Caco-2 (cell line): ENCODE measurements around the gene GPHA2. TPM values are rescaled to one million over a fixed set of nuclear protein-coding genes. Genes with fewer than 3 reads are reported as not detected.

ENCODE experiments used
- BruUV-seq: library from RNA; stranded (reverse); fragments of 400-500 nt; replicated peaks from 2 replicates; lab custom pipeline; 2021; lab: Mats Ljungman, UMichigan
- CTCF ChIA-PET: fragments of 300-600 bp; sonication (Branson Sonifier 250); formaldehyde crosslinking; loops from one replicate; lab custom pipeline; 2022; ENCODE audit warnings: antibody characterized with exemption; lab: Charles Lee
- POLR2A ChIA-PET: fragments of 300-600 bp; sonication (Branson Sonifier 250); formaldehyde crosslinking; loops from one replicate; lab custom pipeline; 2022; ENCODE audit warnings: antibody characterized with exemption; lab: Charles Lee
- DNase-seq, 2 experiments: peaks; one replicate each; pipeline versions ENCODE4 v3.0.0 to v3.0.0-alpha.2; 2020 to 2022
- H3K27me3 ChIP-seq: replicated peaks from 2 replicates; pipeline ENCODE4 v1.6.0; 2011; ENCODE audit warnings: low read length; ENCODE audit not compliant: control insufficient read depth, insufficient read depth
- H3K36me3 ChIP-seq: 2 replicates; pipeline ENCODE4 v1.5.1; 2011; ENCODE audit warnings: low read length; ENCODE audit not compliant: control insufficient read depth, insufficient read depth
- H3K4me1 ChIP-seq: fragments of 250-450 bp; sonication (Bioruptor Pico); 2 replicates; pipeline ENCODE4 v1.5.1; 2020; ENCODE audit warnings: mild to moderate bottlenecking
- H3K4me3 ChIP-seq: 2 replicates; pipeline ENCODE4 v1.5.1; 2011; ENCODE audit warnings: low read depth, mild to moderate bottlenecking, control low read depth, low read length
- H3K9me3 ChIP-seq: fragments of 250-450 bp; sonication (Bioruptor Pico); 2 replicates; pipeline ENCODE4 v1.5.1; 2020; ENCODE audit warnings: mild to moderate bottlenecking, moderate library complexity
- H3K27ac Mint-ChIP-seq: one replicate; pipeline ENCODE4 v1.8.0; 2022; ENCODE audit warnings: mixed read lengths; ENCODE audit not compliant: unreplicated experiment
- H3K27me3 Mint-ChIP-seq: one replicate; pipeline ENCODE4 v1.8.0; 2022; ENCODE audit warnings: mixed read lengths; ENCODE audit not compliant: insufficient read depth, unreplicated experiment
- H3K36me3 Mint-ChIP-seq: one replicate; pipeline ENCODE4 v1.8.0; 2022; ENCODE audit warnings: mild to moderate bottlenecking, mixed read lengths; ENCODE audit not compliant: insufficient read depth, unreplicated experiment
- H3K4me1 Mint-ChIP-seq: one replicate; pipeline ENCODE4 v1.8.0; 2022; ENCODE audit warnings: low read depth, mixed read lengths; ENCODE audit not compliant: unreplicated experiment
- H3K4me3 Mint-ChIP-seq: one replicate; pipeline ENCODE4 v1.8.0; 2022; ENCODE audit warnings: mild to moderate bottlenecking, moderate library complexity, mixed read lengths; ENCODE audit not compliant: unreplicated experiment
- H3K9me3 Mint-ChIP-seq: one replicate; pipeline ENCODE4 v1.8.0; 2022; ENCODE audit warnings: mixed read lengths; ENCODE audit not compliant: unreplicated experiment
- CTCF ChIP-seq, 2 experiments: fragments of 200-600 bp in 1 of 2; IDR thresholded peaks; 1 replicate in 1 of 2; 2 replicates in 1 of 2; pipeline versions ENCODE4 v1.5.1 to v1.8.0; 2011 to 2022; ENCODE audit warnings: antibody characterized with exemption in 1 of 2, control low read depth in 1 of 2, inconsistent platforms in 1 of 2, low read depth in 1 of 2, low read length in 1 of 2, mild to moderate bottlenecking in 1 of 2, moderate library complexity in 1 of 2; ENCODE audit not compliant: insufficient read depth in 1 of 2, severe bottlenecking in 1 of 2, unreplicated experiment in 1 of 2
- intact Hi-C: fragments of 100-400 bp; cut with micrococcal nuclease; formaldehyde crosslinking; loops from one replicate; pipeline ENCODE4 v1.10.0; 2022; ENCODE audit not compliant: unreplicated experiment
- total RNA-seq: library from RNA; stranded (reverse); gene quantifications from 2 replicates; pipeline ENCODE4 v1.2.3, GENCODE V29; 2022

The GPHA2 gene
- total RNA-seq, 1 experiment from 2014 or later = not detected

- POLR2A ChIA-PET = interaction anchor here (0.6 kb wide), 1 partner anchor 9 kb away, joined by 6 read pairs; no protein-coding TSS in a partner anchor
These were observed 29.4 kb downstream of the GPHA2 start for GRCh38 chr11:64906314-64906635.

GRCh38 chr11:64905516-64906313 lies 30.0 kb downstream of the GPHA2 start:
- intact Hi-C loops = no loop called here
- Histone ChIP-seq H3K36me3 (peaks cover 1% of the 10 kb centered on the region; the same call in 1 of the 2 replicates), H3K9me3 (no peaks in the 10 kb centered on the region), H3K4me1 (no peaks in the 10 kb centered on the region), H3K27me3 (no peaks in the 10 kb centered on the region), H3K4me3 (no peak overlapping the region)
- no peak for TF ChIP-seq CTCF (IDR thresholded peaks at IDR 0.05; ENCODE audit: insufficient read depth in 1 of 2, low read depth in 1 of 2, low read length in 1 of 2, severe bottlenecking in 1 of 2, unreplicated experiment in 1 of 2)
- no peaks in the 10 kb centered on the region for H3K9me3 Mint-ChIP-seq
- peaks cover 26% of the 10 kb centered on the region for H3K36me3 Mint-ChIP-seq
- H3K4me1 Mint-ChIP-seq = no peaks in the 10 kb centered on the region
- POLR2A ChIA-PET = no interaction called here
- no peak for DNase-seq
- BruUV-seq = no TSS peak
- H3K4me3 Mint-ChIP-seq = no peak overlapping the region
- H3K27me3 Mint-ChIP-seq = no peaks in the 10 kb centered on the region
- CTCF ChIA-PET = interaction anchor here (0.8 kb wide), 2 partner anchors 41 to 108 kb away, joined by 3 to 4 read pairs; partner anchors contain the start of gene ARL2
- H3K27ac Mint-ChIP-seq = no peak overlapping the region

More at GRCh38 chr11:64906314-64906635, 29.4 kb downstream of the GPHA2 start:
- Mint-ChIP-seq H3K27ac (no peak overlapping the region), H3K9me3 (no peaks in the 10 kb centered on the region), H3K4me3 (no peak overlapping the region), H3K4me1 (no peaks in the 10 kb centered on the region), H3K36me3 (peaks cover 27% of the 10 kb centered on the region), H3K27me3 (no peaks in the 10 kb centered on the region)
- BruUV-seq = no TSS peak
- CTCF ChIA-PET = interaction anchor here (0.8 kb wide), 1 partner anchor 42 kb away, joined by 4 read pairs; no protein-coding TSS in a partner anchor
- intact Hi-C loops = no loop called here
- H3K4me1 ChIP-seq = no peaks in the 10 kb centered on the region
- no peak for DNase-seq
- peaks cover 3% of the 10 kb centered on the region; the same call in 1 of the 2 replicates for H3K36me3 ChIP-seq
- TF ChIP-seq CTCF (IDR thresholded peaks at IDR 0.05; ENCODE audit: insufficient read depth in 1 of 2, low read depth in 1 of 2, low read length in 1 of 2, severe bottlenecking in 1 of 2, unreplicated experiment in 1 of 2) = no peak
- no peaks in the 10 kb centered on the region for H3K9me3 ChIP-seq
- no peaks in the 10 kb centered on the region for H3K27me3 ChIP-seq
- no peak overlapping the region for H3K4me3 ChIP-seq

GRCh38 chr11:64903291-64903833 lies 32.3 kb downstream of the GPHA2 start:
- Mint-ChIP-seq H3K36me3 (peaks cover 19% of the 10 kb centered on the region), H3K27ac (no peak overlapping the region), H3K27me3 (no peaks in the 10 kb centered on the region), H3K4me1 (no peaks in the 10 kb centered on the region), H3K9me3 (no peaks in the 10 kb centered on the region), H3K4me3 (no peak overlapping the region)
- DNase-seq = no peak
- H3K27me3 ChIP-seq = no peaks in the 10 kb centered on the region
- intact Hi-C loops = no loop called here
- peaks cover 1% of the 10 kb centered on the region; the same call in 1 of the 2 replicates for H3K36me3 ChIP-seq
- H3K4me3 ChIP-seq = no peak overlapping the region
- TF ChIP-seq CTCF (IDR thresholded peaks at IDR 0.05; ENCODE audit: insufficient read depth in 1 of 2, low read depth in 1 of 2, low read length in 1 of 2, severe bottlenecking in 1 of 2, unreplicated experiment in 1 of 2) = no peak
- no peaks in the 10 kb centered on the region for H3K9me3 ChIP-seq
- CTCF ChIA-PET = no interaction called here
- no TSS peak for BruUV-seq
- H3K4me1 ChIP-seq = no peaks in the 10 kb centered on the region
- POLR2A ChIA-PET = interaction anchor here (0.6 kb wide), 1 partner anchor 121 kb away, joined by 3 read pairs; no protein-coding TSS in a partner anchor
